ENCODE results near the gene UBE2D2.
A peak's percentile ranks its signal among the peaks of the same experiment; 100 is the strongest.

Gene UBE2D2

GRCh38 chr5:139663207-139664085 is 102.3 kb downstream of the UBE2D2 start:
- DNase-seq: no peak

GRCh38 chr5:139664086-139664693 is 103.1 kb downstream of the UBE2D2 start:
- DNase-seq: no peak

- no peak for DNase-seq
Observed at GRCh38 chr5:139664727-139665351, 103.7 kb downstream of the UBE2D2 start.

- no peak for DNase-seq
Observed at GRCh38 chr5:139665626-139666025, 104.5 kb downstream of the UBE2D2 start.

GRCh38 chr5:139666551-139666950 is 105.4 kb downstream of the UBE2D2 start:
- no peak for DNase-seq

GRCh38 chr5:139667001-139667729 is 106.0 kb downstream of the UBE2D2 start:
- no peak for DNase-seq

GRCh38 chr5:139667730-139668063 is 106.6 kb downstream of the UBE2D2 start:
- no peak for DNase-seq

GRCh38 chr5:139668064-139668880 is 107.1 kb downstream of the UBE2D2 start:
- peak; percentile 52 for DNase-seq

- no peak for DNase-seq
Observed at GRCh38 chr5:139668924-139669661, 108.0 kb downstream of the UBE2D2 start.

GRCh38 chr5:139669662-139670368 is 108.7 kb downstream of the UBE2D2 start:
- DNase-seq: peak; percentile 27

- DNase-seq: peak; percentile 40
Observed at GRCh38 chr5:139670369-139671095, 109.4 kb downstream of the UBE2D2 start.

GRCh38 chr5:139671096-139671841 is 110.1 kb downstream of the UBE2D2 start:
- DNase-seq: no peak

- no peak for DNase-seq
Observed at GRCh38 chr5:139675213-139675612, 114.1 kb downstream of the UBE2D2 start.

- no peak for DNase-seq
Observed at GRCh38 chr5:139675825-139676224, 114.7 kb downstream of the UBE2D2 start.

- DNase-seq: no peak
Observed at GRCh38 chr5:139676406-139676805, 115.3 kb downstream of the UBE2D2 start.

- no peak for DNase-seq
Observed at GRCh38 chr5:139676951-139677735, 116.0 kb downstream of the UBE2D2 start.

Measured in stimulated activated CD4-positive, alpha-beta T cell treated with anti-CD3 and anti-CD28 coated beads, Interleukin-15, amount 100 ng/mL, for 24 hours (primary cell).